ENCODE results near the gene TBC1D8B. TPM values are rescaled to one million over a fixed set of nuclear protein-coding genes. Genes with fewer than 3 reads are reported as not detected.
"Not testable (repeated sequence)": the region's sequence is repeated elsewhere in the genome, so short reads cannot be mapped to it uniquely, and the experiment has no call there.

TBC1D8B gene
- total RNA-seq = 1 to 10 TPM; 6.6 to 9.6 (median 8.2) TPM
- long read RNA-seq = 0 reads

GRCh38 chrX:106802388-106803275 is at the start of gene TBC1D8B:
Gene TBC1D8B (plus strand): TSS chrX:106802673. CDS start chrX:106802854, 181 bp downstream.
- H3K9me3 ChIP-seq = no peaks in the 10 kb centered on the region
- peak; percentile 71 to 86 (median 83) for DNase-seq
- WGBS (ENCODE audit: insufficient coverage, low coverage, low lambda C conversion rate, missing lambda C conversion rate) = 19% methylated on average over 24 of the region's 36 CpGs
- TF ChIP-seq, protein P1, sequence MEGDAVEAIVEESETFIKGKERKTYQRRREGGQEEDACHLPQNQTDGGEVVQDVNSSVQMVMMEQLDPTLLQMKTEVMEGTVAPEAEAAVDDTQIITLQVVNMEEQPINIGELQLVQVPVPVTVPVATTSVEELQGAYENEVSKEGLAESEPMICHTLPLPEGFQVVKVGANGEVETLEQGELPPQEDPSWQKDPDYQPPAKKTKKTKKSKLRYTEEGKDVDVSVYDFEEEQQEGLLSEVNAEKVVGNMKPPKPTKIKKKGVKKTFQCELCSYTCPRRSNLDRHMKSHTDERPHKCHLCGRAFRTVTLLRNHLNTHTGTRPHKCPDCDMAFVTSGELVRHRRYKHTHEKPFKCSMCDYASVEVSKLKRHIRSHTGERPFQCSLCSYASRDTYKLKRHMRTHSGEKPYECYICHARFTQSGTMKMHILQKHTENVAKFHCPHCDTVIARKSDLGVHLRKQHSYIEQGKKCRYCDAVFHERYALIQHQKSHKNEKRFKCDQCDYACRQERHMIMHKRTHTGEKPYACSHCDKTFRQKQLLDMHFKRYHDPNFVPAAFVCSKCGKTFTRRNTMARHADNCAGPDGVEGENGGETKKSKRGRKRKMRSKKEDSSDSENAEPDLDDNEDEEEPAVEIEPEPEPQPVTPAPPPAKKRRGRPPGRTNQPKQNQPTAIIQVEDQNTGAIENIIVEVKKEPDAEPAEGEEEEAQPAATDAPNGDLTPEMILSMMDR (IDR thresholded peaks at IDR 0.05) = no peak
- no peak for TF ChIP-seq POLR2A (IDR thresholded peaks at IDR 0.05)
- no peaks in the 10 kb centered on the region for H3K4me1 ChIP-seq
- ATAC-seq = peak; percentile 97 to 99 (median 98)
- intact Hi-C loops (cut with DNase I) = no loop called here
- peak within 1 kb of the TSS; percentile 44 to 59 (median 58) for H3K4me3 ChIP-seq
- H3K36me3 ChIP-seq = no peaks in the 10 kb centered on the region
- peak within 1 kb of the TSS in 2 of 3 donors; percentile 49 to 67 for H3K27ac ChIP-seq
- H3K27me3 ChIP-seq = no peaks in the 10 kb centered on the region

DNA sequence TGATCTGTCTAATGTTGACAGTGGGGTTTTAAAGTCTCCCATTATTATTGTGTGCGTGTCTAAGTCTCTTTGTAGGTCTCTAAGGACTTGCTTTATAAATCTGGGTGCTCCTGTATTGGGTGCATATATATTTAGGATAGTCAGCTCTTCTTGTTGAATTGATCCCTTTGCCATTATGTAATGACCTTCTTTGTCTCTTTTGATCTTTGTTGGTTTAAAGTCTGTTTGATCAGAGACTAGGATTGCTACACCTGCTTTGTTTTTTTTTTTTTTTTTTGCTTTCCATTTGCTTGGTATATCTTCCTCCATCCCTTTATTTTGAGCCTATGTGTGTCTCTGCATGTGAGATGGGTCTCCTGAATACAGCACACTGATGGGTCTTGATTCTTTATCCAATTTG is 33.2 kb upstream of the TBC1D8B start:
- H3K27ac ChIP-seq; H3K27me3 ChIP-seq; H3K36me3 ChIP-seq; DNase-seq; intact Hi-C loops (cut with DNase I); H3K9me3 ChIP-seq; H3K4me1 ChIP-seq; ATAC-seq; H3K4me3 ChIP-seq: not testable (repeated sequence)
- WGBS (ENCODE audit: insufficient coverage, low coverage, low lambda C conversion rate, missing lambda C conversion rate) = 56% methylated on average over 1 of the region's 1 CpG

GRCh38 chrX:106774981-106775380 is 27.5 kb upstream of the TBC1D8B start:
- Histone ChIP-seq H3K27me3 (no peaks in the 10 kb centered on the region), H3K4me1 (peaks cover 0 to 5% (median 0%) of the 10 kb centered on the region in 4 donors), H3K36me3 (no peaks in the 10 kb centered on the region), H3K27ac (no peak overlapping the region), H3K9me3 (no peaks in the 10 kb centered on the region), H3K4me3 (no peak overlapping the region)
- intact Hi-C loops (cut with DNase I) = no loop called here
- 28% methylated on average over 2 of the region's 2 CpGs for WGBS (ENCODE audit: insufficient coverage, low coverage, low lambda C conversion rate, missing lambda C conversion rate)
- DNase-seq = no peak
- TF ChIP-seq POLR2A (IDR thresholded peaks at IDR 0.05) = no peak
- TF ChIP-seq, protein P1 (IDR thresholded peaks at IDR 0.05) = no peak
- no peak for ATAC-seq

GRCh38 chrX:106780264-106780663 is 22.2 kb upstream of the TBC1D8B start:
- peak in 1 of 4 donors; percentile 11 for ATAC-seq
- intact Hi-C loops (cut with DNase I) = no loop called here

More at GRCh38 chrX:106780264-106780663, 22.2 kb upstream of the TBC1D8B start:
- no peaks in the 10 kb centered on the region for H3K36me3 ChIP-seq
- H3K27ac ChIP-seq = peak overlapping the region in 2 of 3 donors; percentile 16 to 55
- TF ChIP-seq POLR2A (IDR thresholded peaks at IDR 0.05) = no peak
- TF ChIP-seq, protein P1 (IDR thresholded peaks at IDR 0.05) = no peak
- no peaks in the 10 kb centered on the region for H3K9me3 ChIP-seq
- WGBS (ENCODE audit: insufficient coverage, low coverage, low lambda C conversion rate, missing lambda C conversion rate) = 14% methylated on average over 2 of the region's 2 CpGs
- peaks cover 0 to 15% (median 2%) of the 10 kb centered on the region in 4 donors for H3K4me1 ChIP-seq
- no peak overlapping the region for H3K4me3 ChIP-seq
- no peaks in the 10 kb centered on the region for H3K27me3 ChIP-seq
- no peak for DNase-seq
